Fibroblast of villous mesenchyme (primary cell): Measurements from ENCODE around the gene PCK1. TPM values are rescaled to one million over a fixed set of nuclear protein-coding genes. Genes with fewer than 3 reads are reported as not detected.

ENCODE experiments used
- DNase-seq: peaks from one replicate; pipeline ENCODE4 v3.0.0-alpha.2; 2010; ENCODE audit warnings: low read depth
- H3K4me3 ChIP-seq: 2 replicates; pipeline ENCODE4 v1.5.1; 2011; ENCODE audit warnings: low read depth, mild to moderate bottlenecking, low read length
- total RNA-seq: library from RNA; depleted of rRNA; stranded (reverse); fragments of >200 nt; gene quantifications from 2 replicates; pipeline ENCODE4 v1.2.3, GENCODE V29; 2012
- TF ChIP-seq, protein P1 (sequence below): IDR thresholded peaks from 2 replicates; pipeline ENCODE4 v1.5.1; 2012; ENCODE audit warnings: low read depth, mild to moderate bottlenecking, low read length; ENCODE audit not compliant: insufficient read depth

Gene PCK1
- total RNA-seq, 1 donor = not detected

DNA sequence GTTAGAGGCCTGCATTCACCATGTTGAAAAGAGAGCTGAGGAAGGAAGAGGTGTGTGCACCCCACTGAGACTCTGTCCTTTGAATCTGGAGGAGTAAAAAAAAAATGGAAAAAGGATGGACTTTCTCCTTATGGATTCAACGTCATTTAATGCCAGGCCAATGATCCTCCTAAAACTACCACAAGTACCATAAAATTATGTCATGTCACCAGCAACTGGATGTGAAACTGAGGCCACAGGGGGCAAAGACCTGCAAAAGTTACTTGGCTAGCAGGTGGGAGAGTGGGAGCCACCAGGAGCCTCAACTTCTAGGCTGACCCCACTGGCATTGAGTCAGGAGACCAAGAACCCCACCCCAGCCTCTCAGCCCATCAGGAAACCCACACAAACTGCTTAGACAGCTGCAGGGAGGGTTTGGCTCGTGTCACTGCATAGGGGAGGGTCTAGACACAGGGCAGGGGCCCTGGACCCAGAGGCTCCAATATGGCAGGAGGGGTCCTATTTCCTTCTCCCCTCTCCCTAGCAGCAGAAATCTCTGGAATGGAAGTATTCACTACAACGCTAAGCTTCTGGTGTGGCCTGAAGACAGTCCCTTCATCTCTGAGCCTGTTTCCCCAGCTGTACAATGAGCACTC is 11.0 kb downstream of the PCK1 start:
- no peak for DNase-seq
- TF ChIP-seq, protein P1, sequence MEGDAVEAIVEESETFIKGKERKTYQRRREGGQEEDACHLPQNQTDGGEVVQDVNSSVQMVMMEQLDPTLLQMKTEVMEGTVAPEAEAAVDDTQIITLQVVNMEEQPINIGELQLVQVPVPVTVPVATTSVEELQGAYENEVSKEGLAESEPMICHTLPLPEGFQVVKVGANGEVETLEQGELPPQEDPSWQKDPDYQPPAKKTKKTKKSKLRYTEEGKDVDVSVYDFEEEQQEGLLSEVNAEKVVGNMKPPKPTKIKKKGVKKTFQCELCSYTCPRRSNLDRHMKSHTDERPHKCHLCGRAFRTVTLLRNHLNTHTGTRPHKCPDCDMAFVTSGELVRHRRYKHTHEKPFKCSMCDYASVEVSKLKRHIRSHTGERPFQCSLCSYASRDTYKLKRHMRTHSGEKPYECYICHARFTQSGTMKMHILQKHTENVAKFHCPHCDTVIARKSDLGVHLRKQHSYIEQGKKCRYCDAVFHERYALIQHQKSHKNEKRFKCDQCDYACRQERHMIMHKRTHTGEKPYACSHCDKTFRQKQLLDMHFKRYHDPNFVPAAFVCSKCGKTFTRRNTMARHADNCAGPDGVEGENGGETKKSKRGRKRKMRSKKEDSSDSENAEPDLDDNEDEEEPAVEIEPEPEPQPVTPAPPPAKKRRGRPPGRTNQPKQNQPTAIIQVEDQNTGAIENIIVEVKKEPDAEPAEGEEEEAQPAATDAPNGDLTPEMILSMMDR = no peak
- H3K4me3 ChIP-seq = no peak overlapping the region

DNA sequence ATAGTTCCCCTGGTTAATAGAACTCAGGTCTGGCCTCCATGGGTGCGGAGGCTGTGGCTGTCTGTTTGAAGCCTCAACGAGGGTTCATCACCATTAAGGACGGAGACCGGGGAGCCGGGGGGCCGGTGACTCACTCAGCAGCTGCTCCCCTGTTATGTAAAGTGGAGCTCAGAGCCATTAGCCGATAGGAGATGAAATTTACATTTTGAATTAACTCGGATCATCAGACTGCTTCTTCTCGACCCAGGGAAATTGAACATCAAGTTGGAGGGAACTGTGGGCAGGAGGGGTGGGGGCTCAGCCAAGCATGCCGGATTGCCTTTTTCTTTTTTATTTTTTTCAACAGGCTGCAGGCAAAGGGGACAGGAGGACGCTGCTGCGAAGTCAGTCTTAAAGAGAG is 12.3 kb downstream of the PCK1 start:
- no peak overlapping the region for H3K4me3 ChIP-seq
- no peak for DNase-seq
- TF ChIP-seq, protein P1 = no peak

DNA sequence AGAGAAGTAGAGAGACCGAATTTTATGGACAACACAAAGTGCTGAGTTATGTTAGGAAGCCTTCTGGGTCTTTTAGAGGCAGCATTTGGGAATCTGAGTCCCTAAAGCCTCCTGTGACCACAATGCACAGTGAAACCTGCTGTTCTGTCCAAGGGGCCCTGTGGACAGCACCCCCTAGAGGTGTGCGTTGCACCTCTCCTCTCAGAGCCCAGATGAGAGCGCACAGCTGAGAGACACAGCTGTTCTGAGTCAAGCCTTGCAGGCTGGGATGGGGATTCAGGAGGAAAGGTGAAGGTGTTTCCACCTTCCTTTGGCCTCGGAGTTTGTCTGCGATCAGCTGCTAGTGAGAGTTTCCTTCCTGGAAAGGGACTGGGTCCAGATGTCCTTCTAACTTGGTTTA is 13.0 kb downstream of the PCK1 start:
- TF ChIP-seq, protein P1 = no peak
- H3K4me3 ChIP-seq = no peak overlapping the region
- no peak for DNase-seq

DNA sequence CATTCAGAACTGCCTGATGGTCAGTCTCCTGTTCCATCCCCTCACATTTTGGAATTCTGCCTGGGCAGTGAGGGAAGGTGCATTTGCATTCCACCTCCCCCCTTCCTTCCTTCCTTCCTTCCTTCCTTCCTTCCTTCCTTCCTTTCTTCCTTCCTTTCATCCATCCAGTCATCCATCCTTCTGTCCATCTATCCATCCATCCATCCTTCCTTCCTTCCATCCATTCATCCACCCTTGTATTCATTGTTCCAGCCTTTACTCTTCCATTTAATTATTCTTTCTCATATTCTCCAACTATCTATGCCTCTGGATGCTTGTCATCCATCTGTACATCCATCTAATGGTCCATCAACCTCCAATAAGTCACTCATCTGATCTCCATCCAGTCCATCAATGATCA is 14.0 kb downstream of the PCK1 start:
- no peak overlapping the region for H3K4me3 ChIP-seq
- DNase-seq = no peak
- TF ChIP-seq, protein P1 = no peak

DNA sequence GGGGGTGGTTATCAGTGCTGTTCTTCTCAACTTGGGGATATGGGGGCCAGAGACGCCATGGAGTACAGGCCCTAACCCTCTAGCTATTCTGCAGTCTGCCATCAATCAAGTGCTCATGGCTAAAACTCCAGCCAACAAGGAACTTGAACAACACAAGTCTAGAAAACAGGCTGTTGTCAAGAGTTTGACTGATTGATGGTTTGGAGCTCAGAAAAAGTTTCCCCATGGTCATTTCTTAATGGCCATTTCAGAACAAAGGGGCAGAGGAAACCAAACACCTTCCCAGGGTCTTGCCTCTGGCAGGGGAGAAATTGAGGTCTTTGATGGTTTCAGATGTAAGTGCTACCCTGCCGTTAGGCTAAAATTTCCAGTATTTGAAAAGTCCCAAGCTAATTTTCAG is 15.1 kb downstream of the PCK1 start:
- TF ChIP-seq, protein P1 = no peak
- H3K4me3 ChIP-seq = no peak overlapping the region
- DNase-seq = no peak

DNA sequence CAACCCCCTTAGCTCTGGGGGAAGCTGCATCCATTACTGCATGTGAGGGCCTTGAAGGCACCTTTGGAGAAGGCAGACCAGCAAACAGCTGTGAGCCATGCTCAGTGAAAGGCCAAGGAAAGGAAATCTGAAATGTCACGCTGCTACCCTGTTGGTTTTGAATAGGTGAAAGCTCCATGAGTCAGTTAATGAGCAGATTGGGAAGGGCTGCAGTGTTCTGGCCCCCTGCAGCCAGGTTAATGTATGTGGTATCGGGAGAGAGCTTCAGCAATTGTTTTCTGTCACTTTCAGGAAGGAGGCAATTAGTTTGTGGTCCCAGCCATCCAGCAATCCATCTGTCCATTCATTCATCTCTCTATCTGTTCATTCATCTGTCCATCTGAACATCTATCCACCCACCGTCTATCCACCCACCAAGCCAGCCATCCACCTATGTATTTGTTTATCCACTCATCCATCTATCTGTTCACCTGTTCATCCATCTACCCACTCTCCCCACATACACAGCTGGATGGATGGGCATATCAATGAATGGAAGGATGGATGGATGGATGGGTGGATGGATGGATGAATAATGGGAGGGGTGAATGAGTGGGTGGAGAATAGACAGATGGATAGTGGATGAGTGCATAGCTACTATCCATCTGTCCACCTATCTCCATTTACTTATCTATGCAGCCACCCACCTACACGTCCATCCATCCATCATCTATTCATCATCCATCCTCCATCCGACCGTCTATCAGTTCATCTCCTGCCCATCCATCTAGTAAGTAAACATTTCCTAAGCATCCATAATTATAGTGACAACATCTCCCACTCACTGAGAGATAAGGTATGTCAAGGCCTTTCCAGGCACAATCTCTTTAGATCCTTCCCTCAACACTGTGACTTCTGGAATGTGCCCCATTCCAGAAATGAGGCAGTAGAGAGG is 16.0 kb downstream of the PCK1 start:
- no peak for DNase-seq
- H3K4me3 ChIP-seq = no peak overlapping the region
- TF ChIP-seq, protein P1 = no peak
